ENCODE results near the gene CERK. TPM values are rescaled to one million over a fixed set of nuclear protein-coding genes. Genes with fewer than 3 reads are reported as not detected.

The CERK gene
- total and polyA plus RNA-seq, 9 of the 15 experiments (the other 6 are each of a cell fraction or from before 2014, with no cell fraction given): 1.1 to 14.9 (median 8.7) TPM

GRCh38 chr22:46754110-46754799, 16.2 kb upstream of the CERK start (continued):
- TF ChIP-seq RNF219 (CRISPR knock-in tag; IDR thresholded peaks at IDR 0.05): no peak
- TF ChIP-seq ZNF609 (CRISPR knock-in tag; IDR thresholded peaks at IDR 0.05; ENCODE audit: borderline replicate concordance): no peak
- TF ChIP-seq ZNF551 (CRISPR knock-in tag; IDR thresholded peaks at IDR 0.05): no peak
- TF ChIP-seq PHF8 (IDR thresholded peaks at IDR 0.05; ENCODE audit: borderline replicate concordance, low read length): peak; percentile 50; the same call in 1 of the 2 replicates
- no peak for TF ChIP-seq MTA1 (IDR thresholded peaks at IDR 0.05; ENCODE audit: borderline replicate concordance)
- TF ChIP-seq ZNF217 (CRISPR knock-in tag; IDR thresholded peaks at IDR 0.05): no peak
- no peak for TF ChIP-seq FOXA1 (IDR thresholded peaks at IDR 0.05; ENCODE audit: borderline replicate concordance)
- no peak for TF ChIP-seq ZNF282 (CRISPR knock-in tag; IDR thresholded peaks at IDR 0.05)
- no peak for TF ChIP-seq MCM7 (IDR thresholded peaks at IDR 0.05)
- peak; percentile 98 for TF ChIP-seq BHLHE40 (IDR thresholded peaks at IDR 0.05; ENCODE audit: low read length)
- peak; percentile 24; the same call in 1 of the 2 replicates for TF ChIP-seq ZBTB12 (CRISPR knock-in tag; IDR thresholded peaks at IDR 0.05)
- peak; percentile 35; the same call in 1 of the 2 replicates for TF ChIP-seq POLR2H (tag; IDR thresholded peaks at IDR 0.05; ENCODE audit: low read depth)
- TF ChIP-seq BDP1 (IDR thresholded peaks at IDR 0.05; ENCODE audit: insufficient read depth, insufficient read length): no peak
- no peak for TF ChIP-seq CTCFL (IDR thresholded peaks at IDR 0.05; ENCODE audit: borderline replicate concordance, insufficient read depth, low read depth, low read length, poor library complexity, severe bottlenecking)
- no peak for TF ChIP-seq TFE3 (CRISPR knock-in tag; IDR thresholded peaks at IDR 0.05)
